ENCODE measurements around the gene E2F2.

DNA sequence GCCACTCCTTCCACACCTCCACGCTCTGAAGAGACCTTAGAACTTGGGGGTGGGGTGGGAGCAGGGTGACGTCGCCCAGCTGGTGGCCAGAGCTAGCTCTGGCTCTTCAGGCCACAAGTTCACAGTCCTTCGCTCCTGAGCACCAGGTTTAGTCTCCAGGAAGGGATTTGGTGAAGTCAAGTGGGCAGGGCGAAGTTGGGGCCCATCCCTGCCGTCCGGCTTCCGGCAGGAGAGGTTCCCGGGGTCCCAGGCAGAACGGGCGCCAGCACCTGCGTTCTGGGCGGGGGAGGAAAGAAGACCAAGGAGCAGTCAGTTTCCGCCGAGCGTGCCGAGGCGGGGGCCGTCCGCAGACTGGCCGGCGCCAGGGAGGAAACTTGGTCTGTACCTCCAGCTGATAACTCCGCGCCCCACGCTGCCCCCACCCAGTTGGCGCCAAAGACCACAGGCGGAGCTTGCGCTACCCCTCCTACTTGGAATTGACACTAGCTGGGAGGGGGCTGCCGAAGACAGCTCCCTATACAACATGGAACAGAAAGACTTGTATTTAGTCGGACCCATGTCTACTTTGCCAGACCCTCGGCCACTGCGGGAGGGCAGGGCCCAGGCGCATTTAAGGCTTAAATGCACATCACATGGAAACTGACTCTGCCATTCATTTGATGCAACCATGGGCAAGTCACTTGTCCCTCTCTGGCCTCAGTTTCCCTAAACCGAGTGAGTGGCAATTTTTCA lies 27.3 kb upstream of the E2F2 start:
- peak; percentile 53; the same call in 1 of the 2 replicates for TF ChIP-seq POLR2AphosphoS5 (IDR thresholded peaks at IDR 0.05; ENCODE audit: low read depth, low read length)
- TF ChIP-seq TAF1 (IDR thresholded peaks at IDR 0.05; ENCODE audit: borderline replicate concordance, insufficient read depth, low read length), result peak; percentile 37; the same call in 1 of the 2 replicates
- no peak for TF ChIP-seq REST (IDR thresholded peaks at IDR 0.05; ENCODE audit: insufficient read depth in 1 of 2, low read depth in 2 of 2, low read length in 2 of 2)
- TF ChIP-seq SIN3A (IDR thresholded peaks at IDR 0.05; ENCODE audit: borderline replicate concordance, insufficient read depth, low read length), result no peak
- peak; percentile 20 for TF ChIP-seq FOXP2 (optimal IDR thresholded peaks at IDR 0.05; ENCODE audit: borderline replicate concordance, extremely low read depth, extremely low read length, insufficient read depth)
